Stimulated activated CD8-positive, alpha-beta memory T cell treated with anti-CD3 and anti-CD28 coated beads, Interleukin-7, amount 100 ng/mL, for 24 hours (primary cell): ENCODE data around the gene SH2D7.

Experiments used
- DNase-seq: peaks from one replicate; pipeline ENCODE4 v3.0.0-alpha.2; 2020; ENCODE audit warnings: low read depth

Gene SH2D7

GRCh38 chr15:78092261-78093041 is at the start of gene SH2D7:
Gene SH2D7 (plus strand): TSS chr15:78092561. CDS start chr15:78092585, 24 bp downstream.
- no peak for DNase-seq

GRCh38 chr15:78044407-78045155 is 47.8 kb upstream of the SH2D7 start:
- no peak for DNase-seq

- no peak for DNase-seq
Measured at GRCh38 chr15:78045189-78045588, 47.2 kb upstream of the SH2D7 start.

- DNase-seq = no peak
Measured at GRCh38 chr15:78046796-78047341, 45.5 kb upstream of the SH2D7 start.

- no peak for DNase-seq
Measured at GRCh38 chr15:78047761-78048627, 44.4 kb upstream of the SH2D7 start.

- no peak for DNase-seq
Measured at GRCh38 chr15:78048628-78048920, 43.8 kb upstream of the SH2D7 start.

GRCh38 chr15:78049691-78050440 is 42.5 kb upstream of the SH2D7 start:
- DNase-seq = no peak

GRCh38 chr15:78050441-78050809 is 41.9 kb upstream of the SH2D7 start:
- no peak for DNase-seq

GRCh38 chr15:78050826-78051225 is 41.5 kb upstream of the SH2D7 start:
- no peak for DNase-seq

- no peak for DNase-seq
Measured at GRCh38 chr15:78051596-78051995, 40.8 kb upstream of the SH2D7 start.

GRCh38 chr15:78052001-78052401 is 40.4 kb upstream of the SH2D7 start:
- no peak for DNase-seq

GRCh38 chr15:78052545-78052944 is 39.8 kb upstream of the SH2D7 start:
- no peak for DNase-seq

- no peak for DNase-seq
Measured at GRCh38 chr15:78054518-78054917, 37.8 kb upstream of the SH2D7 start.

GRCh38 chr15:78054966-78055365 is 37.4 kb upstream of the SH2D7 start:
- no peak for DNase-seq

GRCh38 chr15:78055919-78056713 is 36.2 kb upstream of the SH2D7 start:
- DNase-seq = no peak

- DNase-seq = no peak
Measured at GRCh38 chr15:78056714-78057269, 35.6 kb upstream of the SH2D7 start.

GRCh38 chr15:78057803-78058202 is 34.6 kb upstream of the SH2D7 start:
- no peak for DNase-seq

- DNase-seq = no peak
Measured at GRCh38 chr15:78058401-78058935, 33.9 kb upstream of the SH2D7 start.

- no peak for DNase-seq
Measured at GRCh38 chr15:78059110-78059839, 33.1 kb upstream of the SH2D7 start.

- DNase-seq = no peak
Measured at GRCh38 chr15:78060232-78060631, 32.1 kb upstream of the SH2D7 start.
